ENCODE results near the gene TAS2R46.
A peak's percentile ranks its signal among the peaks of the same experiment; 100 is the strongest.

TAS2R46 gene

GRCh38 chr12:11033959-11034358, 28.1 kb downstream of the TAS2R46 start:
- ATAC-seq, result peak; percentile 41 to 60

GRCh38 chr12:11031307-11031706, 30.8 kb downstream of the TAS2R46 start, which contains the start of gene TAS2R31:
TAS2R31 (minus strand) TSS chr12:11031407; CDS start chr12:11031335, 72 bp downstream.
- ATAC-seq, result no peak

- no peak for ATAC-seq
These were observed 36.0 kb downstream of the TAS2R46 start for GRCh38 chr12:11026118-11026517.

GRCh38 chr12:11023387-11023786, 38.7 kb downstream of the TAS2R46 start:
- no peak for ATAC-seq

GRCh38 chr12:11022520-11022919, 39.6 kb downstream of the TAS2R46 start, which contains the start of gene TAS2R19:
TAS2R19 (minus strand) TSS chr12:11022620; CDS start chr12:11022571, 49 bp downstream.
- ATAC-seq, result no peak

GRCh38 chr12:11016937-11017336, 45.2 kb downstream of the TAS2R46 start:
- ATAC-seq, result no peak

GRCh38 chr12:11015775-11016430, 46.2 kb downstream of the TAS2R46 start:
- no peak for ATAC-seq

GRCh38 chr12:11014234-11014633, 47.9 kb downstream of the TAS2R46 start:
- no peak for ATAC-seq
